NB4 (cell line): ENCODE results near the gene RXRA.

Experiments
- POLR2A ChIP-seq: IDR thresholded peaks from 2 replicates; pipeline ENCODE4 v1.6.1; 2011; ENCODE audit warnings: mild to moderate bottlenecking; ENCODE audit not compliant: insufficient read length; ENCODE audit errors: extremely low read depth
- TF ChIP-seq, protein P1 (sequence below): IDR thresholded peaks from one replicate; pipeline ENCODE4 v1.5.1; 2012; ENCODE audit warnings: low read depth, low read length

DNA sequence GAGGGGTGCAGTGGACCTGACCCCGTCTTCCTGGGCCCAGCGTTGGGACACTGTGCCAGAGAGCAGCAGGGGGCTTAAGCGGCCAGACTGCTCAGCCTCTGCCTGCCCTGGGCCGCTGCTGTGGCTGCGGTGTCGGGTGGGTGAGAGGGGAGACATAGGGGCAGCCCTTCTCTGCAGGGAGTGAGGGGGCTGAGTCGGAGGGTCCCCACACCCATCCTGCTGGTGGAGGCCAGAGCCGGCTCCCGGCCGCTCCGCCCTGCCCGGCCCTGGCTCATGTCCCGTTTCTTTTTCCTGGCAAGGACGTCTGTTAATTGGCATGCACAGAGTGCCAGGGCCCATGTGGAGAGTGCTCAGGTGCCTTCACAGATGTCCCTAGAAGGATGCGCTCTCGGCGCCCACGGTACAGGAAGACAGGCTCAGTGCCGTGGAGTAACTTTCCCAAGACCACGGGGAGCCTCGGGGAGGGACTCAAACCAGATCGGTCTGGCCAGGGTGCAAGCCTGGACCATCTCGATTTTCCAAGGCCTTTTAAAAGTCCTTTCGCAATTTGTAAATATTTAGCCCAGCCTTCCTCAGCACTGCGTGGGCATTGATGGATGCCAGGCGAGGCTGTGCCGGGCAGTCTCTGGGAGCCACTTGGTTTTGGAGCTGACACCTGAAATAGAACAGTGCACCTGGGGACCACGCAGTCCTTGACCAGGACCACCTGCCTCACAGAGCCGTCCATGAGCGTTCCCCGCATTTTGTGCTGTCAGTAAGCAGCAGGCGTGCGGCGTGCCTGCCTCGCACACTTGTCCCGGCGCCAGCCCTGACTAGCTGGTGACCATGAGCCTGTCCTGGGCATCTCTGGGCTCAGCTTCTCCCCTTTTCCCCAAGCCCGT lies 60.9 kb downstream of the RXRA start:
- TF ChIP-seq, protein P1, sequence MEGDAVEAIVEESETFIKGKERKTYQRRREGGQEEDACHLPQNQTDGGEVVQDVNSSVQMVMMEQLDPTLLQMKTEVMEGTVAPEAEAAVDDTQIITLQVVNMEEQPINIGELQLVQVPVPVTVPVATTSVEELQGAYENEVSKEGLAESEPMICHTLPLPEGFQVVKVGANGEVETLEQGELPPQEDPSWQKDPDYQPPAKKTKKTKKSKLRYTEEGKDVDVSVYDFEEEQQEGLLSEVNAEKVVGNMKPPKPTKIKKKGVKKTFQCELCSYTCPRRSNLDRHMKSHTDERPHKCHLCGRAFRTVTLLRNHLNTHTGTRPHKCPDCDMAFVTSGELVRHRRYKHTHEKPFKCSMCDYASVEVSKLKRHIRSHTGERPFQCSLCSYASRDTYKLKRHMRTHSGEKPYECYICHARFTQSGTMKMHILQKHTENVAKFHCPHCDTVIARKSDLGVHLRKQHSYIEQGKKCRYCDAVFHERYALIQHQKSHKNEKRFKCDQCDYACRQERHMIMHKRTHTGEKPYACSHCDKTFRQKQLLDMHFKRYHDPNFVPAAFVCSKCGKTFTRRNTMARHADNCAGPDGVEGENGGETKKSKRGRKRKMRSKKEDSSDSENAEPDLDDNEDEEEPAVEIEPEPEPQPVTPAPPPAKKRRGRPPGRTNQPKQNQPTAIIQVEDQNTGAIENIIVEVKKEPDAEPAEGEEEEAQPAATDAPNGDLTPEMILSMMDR, result no peak
- no peak for TF ChIP-seq POLR2A
